ENCODE results near the gene NFATC4.

Gene NFATC4

DNA sequence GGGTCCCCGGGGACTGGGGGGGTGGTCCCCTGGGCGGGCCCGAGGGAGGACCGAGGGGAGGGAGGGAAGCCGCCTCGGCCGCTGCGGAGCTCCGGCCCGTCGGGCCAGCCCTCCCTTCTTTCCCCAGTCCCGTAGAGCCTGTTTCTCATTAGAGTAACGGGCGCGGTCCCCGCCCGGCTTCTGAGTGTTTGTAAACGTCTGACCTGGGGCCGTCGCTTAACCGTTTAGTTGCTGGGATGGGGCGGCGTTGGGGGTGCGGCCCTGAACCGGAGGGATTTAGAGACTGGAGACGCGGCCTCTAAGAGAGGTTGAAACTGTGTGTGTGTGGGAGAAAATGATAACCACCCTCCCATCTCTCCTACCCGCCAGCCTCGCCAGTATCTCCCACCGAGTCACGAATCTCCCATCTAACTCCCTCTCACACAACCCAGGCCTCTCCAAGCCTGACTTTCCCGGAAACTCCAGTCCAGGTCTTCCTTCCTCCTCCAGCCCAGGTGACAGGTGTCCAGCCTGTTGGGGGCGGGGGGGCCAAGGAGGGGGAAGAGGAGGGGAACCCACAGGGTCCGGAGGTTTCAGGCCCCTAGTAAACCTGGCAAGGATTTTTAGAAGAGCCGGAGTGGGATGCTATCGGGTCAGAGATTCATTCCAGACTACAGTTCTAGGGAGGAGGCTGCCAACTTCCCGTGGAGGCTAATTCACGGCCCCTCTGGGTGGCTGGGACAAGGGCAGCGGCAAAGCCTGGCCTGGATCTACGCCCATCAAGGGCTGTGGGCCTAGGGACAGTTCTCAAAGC is 1.1 kb upstream of the NFATC4 start (continued):
- TF ChIP-seq, protein P1, sequence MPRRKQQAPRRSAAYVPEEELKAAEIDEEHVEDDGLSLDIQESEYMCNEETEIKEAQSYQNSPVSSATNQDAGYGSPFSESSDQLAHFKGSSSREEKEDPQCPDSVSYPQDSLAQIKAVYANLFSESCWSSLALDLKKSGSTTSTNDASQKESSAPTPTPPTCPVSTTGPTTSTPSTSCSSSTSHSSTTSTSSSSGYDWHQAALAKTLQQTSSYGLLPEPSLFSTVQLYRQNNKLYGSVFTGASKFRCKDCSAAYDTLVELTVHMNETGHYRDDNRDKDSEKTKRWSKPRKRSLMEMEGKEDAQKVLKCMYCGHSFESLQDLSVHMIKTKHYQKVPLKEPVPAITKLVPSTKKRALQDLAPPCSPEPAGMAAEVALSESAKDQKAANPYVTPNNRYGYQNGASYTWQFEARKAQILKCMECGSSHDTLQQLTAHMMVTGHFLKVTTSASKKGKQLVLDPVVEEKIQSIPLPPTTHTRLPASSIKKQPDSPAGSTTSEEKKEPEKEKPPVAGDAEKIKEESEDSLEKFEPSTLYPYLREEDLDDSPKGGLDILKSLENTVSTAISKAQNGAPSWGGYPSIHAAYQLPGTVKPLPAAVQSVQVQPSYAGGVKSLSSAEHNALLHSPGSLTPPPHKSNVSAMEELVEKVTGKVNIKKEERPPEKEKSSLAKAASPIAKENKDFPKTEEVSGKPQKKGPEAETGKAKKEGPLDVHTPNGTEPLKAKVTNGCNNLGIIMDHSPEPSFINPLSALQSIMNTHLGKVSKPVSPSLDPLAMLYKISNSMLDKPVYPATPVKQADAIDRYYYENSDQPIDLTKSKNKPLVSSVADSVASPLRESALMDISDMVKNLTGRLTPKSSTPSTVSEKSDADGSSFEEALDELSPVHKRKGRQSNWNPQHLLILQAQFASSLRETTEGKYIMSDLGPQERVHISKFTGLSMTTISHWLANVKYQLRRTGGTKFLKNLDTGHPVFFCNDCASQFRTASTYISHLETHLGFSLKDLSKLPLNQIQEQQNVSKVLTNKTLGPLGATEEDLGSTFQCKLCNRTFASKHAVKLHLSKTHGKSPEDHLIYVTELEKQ (tag by site-specific recombination; IDR thresholded peaks at IDR 0.05; ENCODE audit: borderline replicate concordance): no peak
- TF ChIP-seq, protein P2, sequence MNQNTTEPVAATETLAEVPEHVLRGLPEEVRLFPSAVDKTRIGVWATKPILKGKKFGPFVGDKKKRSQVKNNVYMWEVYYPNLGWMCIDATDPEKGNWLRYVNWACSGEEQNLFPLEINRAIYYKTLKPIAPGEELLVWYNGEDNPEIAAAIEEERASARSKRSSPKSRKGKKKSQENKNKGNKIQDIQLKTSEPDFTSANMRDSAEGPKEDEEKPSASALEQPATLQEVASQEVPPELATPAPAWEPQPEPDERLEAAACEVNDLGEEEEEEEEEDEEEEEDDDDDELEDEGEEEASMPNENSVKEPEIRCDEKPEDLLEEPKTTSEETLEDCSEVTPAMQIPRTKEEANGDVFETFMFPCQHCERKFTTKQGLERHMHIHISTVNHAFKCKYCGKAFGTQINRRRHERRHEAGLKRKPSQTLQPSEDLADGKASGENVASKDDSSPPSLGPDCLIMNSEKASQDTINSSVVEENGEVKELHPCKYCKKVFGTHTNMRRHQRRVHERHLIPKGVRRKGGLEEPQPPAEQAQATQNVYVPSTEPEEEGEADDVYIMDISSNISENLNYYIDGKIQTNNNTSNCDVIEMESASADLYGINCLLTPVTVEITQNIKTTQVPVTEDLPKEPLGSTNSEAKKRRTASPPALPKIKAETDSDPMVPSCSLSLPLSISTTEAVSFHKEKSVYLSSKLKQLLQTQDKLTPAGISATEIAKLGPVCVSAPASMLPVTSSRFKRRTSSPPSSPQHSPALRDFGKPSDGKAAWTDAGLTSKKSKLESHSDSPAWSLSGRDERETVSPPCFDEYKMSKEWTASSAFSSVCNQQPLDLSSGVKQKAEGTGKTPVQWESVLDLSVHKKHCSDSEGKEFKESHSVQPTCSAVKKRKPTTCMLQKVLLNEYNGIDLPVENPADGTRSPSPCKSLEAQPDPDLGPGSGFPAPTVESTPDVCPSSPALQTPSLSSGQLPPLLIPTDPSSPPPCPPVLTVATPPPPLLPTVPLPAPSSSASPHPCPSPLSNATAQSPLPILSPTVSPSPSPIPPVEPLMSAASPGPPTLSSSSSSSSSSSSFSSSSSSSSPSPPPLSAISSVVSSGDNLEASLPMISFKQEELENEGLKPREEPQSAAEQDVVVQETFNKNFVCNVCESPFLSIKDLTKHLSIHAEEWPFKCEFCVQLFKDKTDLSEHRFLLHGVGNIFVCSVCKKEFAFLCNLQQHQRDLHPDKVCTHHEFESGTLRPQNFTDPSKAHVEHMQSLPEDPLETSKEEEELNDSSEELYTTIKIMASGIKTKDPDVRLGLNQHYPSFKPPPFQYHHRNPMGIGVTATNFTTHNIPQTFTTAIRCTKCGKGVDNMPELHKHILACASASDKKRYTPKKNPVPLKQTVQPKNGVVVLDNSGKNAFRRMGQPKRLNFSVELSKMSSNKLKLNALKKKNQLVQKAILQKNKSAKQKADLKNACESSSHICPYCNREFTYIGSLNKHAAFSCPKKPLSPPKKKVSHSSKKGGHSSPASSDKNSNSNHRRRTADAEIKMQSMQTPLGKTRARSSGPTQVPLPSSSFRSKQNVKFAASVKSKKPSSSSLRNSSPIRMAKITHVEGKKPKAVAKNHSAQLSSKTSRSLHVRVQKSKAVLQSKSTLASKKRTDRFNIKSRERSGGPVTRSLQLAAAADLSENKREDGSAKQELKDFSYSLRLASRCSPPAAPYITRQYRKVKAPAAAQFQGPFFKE (tag by site-specific recombination; IDR thresholded peaks at IDR 0.05; ENCODE audit: borderline replicate concordance): no peak
- no peak for TF ChIP-seq ZNF48 (tag by site-specific recombination; IDR thresholded peaks at IDR 0.05)
- TF ChIP-seq, protein P3, sequence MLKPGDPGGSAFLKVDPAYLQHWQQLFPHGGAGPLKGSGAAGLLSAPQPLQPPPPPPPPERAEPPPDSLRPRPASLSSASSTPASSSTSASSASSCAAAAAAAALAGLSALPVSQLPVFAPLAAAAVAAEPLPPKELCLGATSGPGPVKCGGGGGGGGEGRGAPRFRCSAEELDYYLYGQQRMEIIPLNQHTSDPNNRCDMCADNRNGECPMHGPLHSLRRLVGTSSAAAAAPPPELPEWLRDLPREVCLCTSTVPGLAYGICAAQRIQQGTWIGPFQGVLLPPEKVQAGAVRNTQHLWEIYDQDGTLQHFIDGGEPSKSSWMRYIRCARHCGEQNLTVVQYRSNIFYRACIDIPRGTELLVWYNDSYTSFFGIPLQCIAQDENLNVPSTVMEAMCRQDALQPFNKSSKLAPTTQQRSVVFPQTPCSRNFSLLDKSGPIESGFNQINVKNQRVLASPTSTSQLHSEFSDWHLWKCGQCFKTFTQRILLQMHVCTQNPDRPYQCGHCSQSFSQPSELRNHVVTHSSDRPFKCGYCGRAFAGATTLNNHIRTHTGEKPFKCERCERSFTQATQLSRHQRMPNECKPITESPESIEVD (tag by site-specific recombination; IDR thresholded peaks at IDR 0.05): no peak
- TF ChIP-seq, protein P4, sequence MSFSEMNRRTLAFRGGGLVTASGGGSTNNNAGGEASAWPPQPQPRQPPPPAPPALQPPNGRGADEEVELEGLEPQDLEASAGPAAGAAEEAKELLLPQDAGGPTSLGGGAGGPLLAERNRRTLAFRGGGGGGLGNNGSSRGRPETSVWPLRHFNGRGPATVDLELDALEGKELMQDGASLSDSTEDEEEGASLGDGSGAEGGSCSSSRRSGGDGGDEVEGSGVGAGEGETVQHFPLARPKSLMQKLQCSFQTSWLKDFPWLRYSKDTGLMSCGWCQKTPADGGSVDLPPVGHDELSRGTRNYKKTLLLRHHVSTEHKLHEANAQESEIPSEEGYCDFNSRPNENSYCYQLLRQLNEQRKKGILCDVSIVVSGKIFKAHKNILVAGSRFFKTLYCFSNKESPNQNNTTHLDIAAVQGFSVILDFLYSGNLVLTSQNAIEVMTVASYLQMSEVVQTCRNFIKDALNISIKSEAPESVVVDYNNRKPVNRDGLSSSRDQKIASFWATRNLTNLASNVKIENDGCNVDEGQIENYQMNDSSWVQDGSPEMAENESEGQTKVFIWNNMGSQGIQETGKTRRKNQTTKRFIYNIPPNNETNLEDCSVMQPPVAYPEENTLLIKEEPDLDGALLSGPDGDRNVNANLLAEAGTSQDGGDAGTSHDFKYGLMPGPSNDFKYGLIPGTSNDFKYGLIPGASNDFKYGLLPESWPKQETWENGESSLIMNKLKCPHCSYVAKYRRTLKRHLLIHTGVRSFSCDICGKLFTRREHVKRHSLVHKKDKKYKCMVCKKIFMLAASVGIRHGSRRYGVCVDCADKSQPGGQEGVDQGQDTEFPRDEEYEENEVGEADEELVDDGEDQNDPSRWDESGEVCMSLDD (tag by site-specific recombination; IDR thresholded peaks at IDR 0.05): peak; percentile 84; the same call in 1 of the 2 replicates
- TF ChIP-seq TCF7L2 (IDR thresholded peaks at IDR 0.05; ENCODE audit: borderline replicate concordance, low read depth, low read length): no peak
- TF ChIP-seq ZNF221 (tag by site-specific recombination; IDR thresholded peaks at IDR 0.05; ENCODE audit: borderline replicate concordance): no peak
- TF ChIP-seq ZBTB7A (tag by site-specific recombination; IDR thresholded peaks at IDR 0.05; ENCODE audit: low read depth): peak; percentile 66
- TF ChIP-seq ZBTB8A (tag by site-specific recombination; IDR thresholded peaks at IDR 0.05): peak; percentile 91
- 0 out of 2 replicates have a peak, but pooled peaks have one; percentile 37 for TF ChIP-seq ZNF24 (tag by site-specific recombination; IDR thresholded peaks at IDR 0.05)
- peak; percentile 100 for TF ChIP-seq SCRT1 (tag by site-specific recombination; IDR thresholded peaks at IDR 0.05; ENCODE audit: borderline replicate concordance)
- TF ChIP-seq, protein P5, sequence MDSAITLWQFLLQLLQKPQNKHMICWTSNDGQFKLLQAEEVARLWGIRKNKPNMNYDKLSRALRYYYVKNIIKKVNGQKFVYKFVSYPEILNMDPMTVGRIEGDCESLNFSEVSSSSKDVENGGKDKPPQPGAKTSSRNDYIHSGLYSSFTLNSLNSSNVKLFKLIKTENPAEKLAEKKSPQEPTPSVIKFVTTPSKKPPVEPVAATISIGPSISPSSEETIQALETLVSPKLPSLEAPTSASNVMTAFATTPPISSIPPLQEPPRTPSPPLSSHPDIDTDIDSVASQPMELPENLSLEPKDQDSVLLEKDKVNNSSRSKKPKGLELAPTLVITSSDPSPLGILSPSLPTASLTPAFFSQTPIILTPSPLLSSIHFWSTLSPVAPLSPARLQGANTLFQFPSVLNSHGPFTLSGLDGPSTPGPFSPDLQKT (IDR thresholded peaks at IDR 0.05; ENCODE audit: borderline replicate concordance, low read depth, low read length): no peak
- TF ChIP-seq EGR2 (tag by site-specific recombination; IDR thresholded peaks at IDR 0.05; ENCODE audit: low read depth): peak; percentile 59; the same call in 1 of the 2 replicates
- TF ChIP-seq BCL11B (tag by site-specific recombination; IDR thresholded peaks at IDR 0.05; ENCODE audit: low read depth): peak; percentile 76; the same call in 1 of the 2 replicates
- TF ChIP-seq ZBTB1 (tag by site-specific recombination; IDR thresholded peaks at IDR 0.05): no peak
- peak; percentile 88 for TF ChIP-seq ZNF561 (tag by site-specific recombination; IDR thresholded peaks at IDR 0.05; ENCODE audit: borderline replicate concordance)
- no peak for TF ChIP-seq ZNF623 (tag by site-specific recombination; IDR thresholded peaks at IDR 0.05)
- no peak for TF ChIP-seq ZNF670 (tag by site-specific recombination; IDR thresholded peaks at IDR 0.05; ENCODE audit: low read depth)
- no peak for TF ChIP-seq ZNF530 (tag by site-specific recombination; IDR thresholded peaks at IDR 0.05; ENCODE audit: low read depth)
- TF ChIP-seq ZNF148 (tag by site-specific recombination; IDR thresholded peaks at IDR 0.05; ENCODE audit: borderline replicate concordance): no peak

All from HEK293 (cell line).